Esophagus squamous epithelium (tissue), 4 donors: ENCODE data around the gene COG7.

Experiments used
- CTCF ChIP-seq, 6 experiments: fragments of 450-650 bp in 4 of 6; fragments of 200-600 bp in 2 of 6; sonication (generic) in 2 of 6; IDR thresholded peaks; one replicate each; pipeline ENCODE4 v1.5.1; 2016 to 2019; ENCODE audit warnings: antibody characterized with exemption in 6 of 6, mild to moderate bottlenecking in 4 of 6, moderate library complexity in 4 of 6
- POLR2A ChIP-seq, 4 donors: fragments of 450-650 bp; IDR thresholded peaks; one replicate each; pipeline ENCODE4 v1.6.1; 2017; ENCODE audit warnings: antibody characterized with exemption in 4 of 4, mild to moderate bottlenecking in 4 of 4, moderate library complexity in 3 of 4

- no peak for TF ChIP-seq CTCF (IDR thresholded peaks at IDR 0.05)
- TF ChIP-seq POLR2A (IDR thresholded peaks at IDR 0.05): no peak
Observed at GRCh38 chr16:23394141-23394831, 58.7 kb downstream of the COG7 start.
